GM10248 (cell line): ENCODE measurements around the gene UAP1L1.

Experiments used
- CTCF ChIA-PET: fragments of 300-600 bp; sonication (Branson Sonifier 250); formaldehyde crosslinking; extraction: SDS; loops from one replicate; lab custom pipeline; 2021; ENCODE audit warnings: antibody characterized with exemption; lab: Yijun Ruan, JAX
- POLR2A ChIA-PET: fragments of 350-650 bp; sonication (Branson Sonifier 250); formaldehyde crosslinking; extraction: SDS; loops from one replicate; lab custom pipeline; 2020; ENCODE audit warnings: antibody characterized with exemption; lab: Yijun Ruan, JAX
- DNase-seq: peaks from one replicate; pipeline ENCODE4 v3.0.0; 2012; ENCODE audit errors: extremely low spot score
- CTCF ChIP-seq: IDR thresholded peaks from 2 replicates; pipeline ENCODE4 v1.5.1; 2012; ENCODE audit warnings: mild to moderate bottlenecking, low read depth; ENCODE audit errors: extremely low read depth, missing control alignments, control extremely low read depth

Gene UAP1L1

GRCh38 chr9:137084526-137084925, 7.2 kb downstream of the UAP1L1 start:
- TF ChIP-seq CTCF = no peak
- no peak for DNase-seq
- ChIA-PET POLR2A (interaction anchor here (0.6 to 1.5 kb wide), 3 partner anchors 11 to 67 kb away, joined by 3 to 4 read pairs (median 3); no protein-coding TSS in a partner anchor), CTCF (interaction anchor here (0.8 to 2.2 kb wide), 4 partner anchors 11 to 152 kb away, joined by 3 to 11 read pairs (median 6); no protein-coding TSS in a partner anchor)

- ChIA-PET CTCF (interaction anchor here (1.0 to 2.9 kb wide), 14 partner anchors 10 to 244 kb away, joined by 3 to 27 read pairs (median 5); partner anchors contain the start of genes AJM1, CYSRT1, FBXW5 and NPDC1), POLR2A (interaction anchor here (0.8 to 1.8 kb wide), 7 partner anchors 16 to 161 kb away, joined by 3 to 15 read pairs (median 4); partner anchors contain the start of genes SAPCD2 and TUBB4B)
- DNase-seq = no peak
- TF ChIP-seq CTCF = no peak
Observed at GRCh38 chr9:137085920-137086530, 8.7 kb downstream of the UAP1L1 start.

GRCh38 chr9:137086531-137087408, 9.5 kb downstream of the UAP1L1 start, which contains the start of gene MAN1B1:
Gene MAN1B1, plus strand, starts transcription at chr9:137086985. Its CDS starts 15 bp downstream, at chr9:137087000.
- ChIA-PET POLR2A (interaction anchor here (0.7 to 1.8 kb wide), 10 partner anchors 9 to 289 kb away, joined by 3 to 15 read pairs (median 4); partner anchors contain the start of genes SAPCD2 and TUBB4B), CTCF (interaction anchor here (0.9 to 2.9 kb wide), 17 partner anchors 9 to 293 kb away, joined by 3 to 27 read pairs (median 4); partner anchors contain the start of genes AJM1, CYSRT1, FBXW5 and NPDC1)
- peak; percentile 98 for DNase-seq
- TF ChIP-seq CTCF = no peak

- no peak for DNase-seq
- ChIA-PET POLR2A (interaction anchor here (0.7 to 1.8 kb wide), 6 partner anchors 8 to 290 kb away, joined by 3 to 15 read pairs (median 6); partner anchors contain the start of genes SAPCD2 and TUBB4B), CTCF (interaction anchor here (0.9 to 2.9 kb wide), 14 partner anchors 8 to 294 kb away, joined by 3 to 27 read pairs (median 4); partner anchors contain the start of genes AJM1, FBXW5, RNF224 and SAPCD2)
- no peak for TF ChIP-seq CTCF
Observed at GRCh38 chr9:137087409-137087925, 10.2 kb downstream of the UAP1L1 start.

GRCh38 chr9:137088121-137088520, 10.8 kb downstream of the UAP1L1 start:
- ChIA-PET POLR2A (no interaction called here), CTCF (interaction anchor here (0.7 to 1.9 kb wide), 7 partner anchors 11 to 334 kb away, joined by 3 to 4 read pairs (median 3); partner anchors contain the start of gene EXD3)
- no peak for DNase-seq
- TF ChIP-seq CTCF = no peak
